Tibial nerve (tissue), 4 donors: ENCODE results near the gene SPESP1. TPM values are rescaled to one million over a fixed set of nuclear protein-coding genes. Genes with fewer than 3 reads are reported as not detected.

Source experiments
- DNase-seq, 2 donors: peaks; one replicate each; pipeline ENCODE4 v3.0.0-alpha.2; 2019; ENCODE audit warnings: low spot score in 2 of 2
- H3K27ac ChIP-seq, 4 donors: fragments of 200-600 bp; sonication (generic) in 3 of 4; one replicate each; pipeline ENCODE4 v1.5.1; 2017 to 2019; ENCODE audit warnings: mild to moderate bottlenecking in 1 of 4
- H3K27me3 ChIP-seq, 2 donors: fragments of 200-600 bp; sonication (generic) in 1 of 2; one replicate each; pipeline versions ENCODE4 v1.5.1 to v1.6.0; 2017 to 2019
- H3K36me3 ChIP-seq, 3 donors: fragments of 200-600 bp; sonication (generic); one replicate each; pipeline ENCODE4 v1.5.1; 2018 to 2019
- H3K4me1 ChIP-seq, 4 donors: fragments of 200-600 bp; sonication (generic) in 3 of 4; one replicate each; pipeline ENCODE4 v1.5.1; 2017 to 2019
- H3K4me3 ChIP-seq, 4 donors: fragments of 200-600 bp; sonication (generic) in 3 of 4; one replicate each; pipeline ENCODE4 v1.5.1; 2017 to 2019; ENCODE audit warnings: mild to moderate bottlenecking in 1 of 4, moderate library complexity in 1 of 4
- H3K9me3 ChIP-seq, 4 donors: fragments of 200-600 bp; sonication (generic) in 3 of 4; one replicate each; pipeline ENCODE4 v1.5.1; 2017 to 2019
- CTCF ChIP-seq, 5 experiments: fragments of 200-600 bp in 3 of 5; fragments of 450-650 bp in 2 of 5; sonication (generic) in 3 of 5; IDR thresholded peaks; one replicate each; pipeline ENCODE4 v1.5.1; 2016 to 2019; ENCODE audit warnings: antibody characterized with exemption in 5 of 5, mild to moderate bottlenecking in 3 of 5, moderate library complexity in 2 of 5
- EP300 ChIP-seq, 2 donors: sonication (generic); formaldehyde crosslinking; IDR thresholded peaks; one replicate each; pipeline ENCODE4 v1.6.1; 2017; ENCODE audit warnings: antibody characterized with exemption in 2 of 2, mild to moderate bottlenecking in 1 of 2
- POLR2A ChIP-seq, 2 donors: fragments of 450-650 bp; IDR thresholded peaks; one replicate each; pipeline ENCODE4 v1.6.1; 2017; ENCODE audit warnings: antibody characterized with exemption in 2 of 2, mild to moderate bottlenecking in 2 of 2, moderate library complexity in 2 of 2
- WGBS, 2 donors: methylation state at CpG; one replicate each; pipeline ENCODE4 v1.1.5; 2018; 5-methylcytosine and 5-hydroxymethylcytosine counted together
- total RNA-seq, 4 donors: library from RNA; depleted of rRNA; stranded (reverse); fragments of >200 nt; gene quantifications; one replicate each; pipeline ENCODE4 v1.1.0, GENCODE V29; 2016

SPESP1 gene
- total RNA-seq, 4 donors from 2014 or later = 1.7 to 3.5 (median 1.9) TPM

- H3K27ac ChIP-seq = no peak overlapping the region
- 84 to 87% methylated on average over 9 of the region's 9 CpGs for WGBS, 2 donors
- H3K4me1 ChIP-seq = no peaks in the 10 kb centered on the region
- H3K27me3 ChIP-seq = no peaks in the 10 kb centered on the region
- no peaks in the 10 kb centered on the region for H3K9me3 ChIP-seq
- DNase-seq = no peak
- no peak overlapping the region for H3K4me3 ChIP-seq
- H3K36me3 ChIP-seq = no peaks in the 10 kb centered on the region
- TF ChIP-seq POLR2A (IDR thresholded peaks at IDR 0.05) (no peak), EP300 (IDR thresholded peaks at IDR 0.05) (no peak), CTCF (IDR thresholded peaks at IDR 0.05) (no peak)
These were observed 64.8 kb downstream of the SPESP1 start for GRCh38 chr15:68994981-68995761.

Other genes with a start within 250 kb of the SPESP1 start
- 10 to 100 TPM; 33.1 to 65.1 (median 41.1) TPM for gene ANP32A, start 109.6 kb upstream of the SPESP1 start, total RNA-seq
- 1 to 10 TPM in 2 of 4 donors, under 1 TPM in 2; 0.21 to 2.7 (median 1.1) TPM for gene NOX5, start 84.2 kb downstream of the SPESP1 start, total RNA-seq
- 10 to 100 TPM; 11.6 to 20.3 (median 16.0) TPM for gene GLCE, start 230.1 kb downstream of the SPESP1 start, total RNA-seq